ENCODE measurements around the gene POFUT2. TPM values are rescaled to one million over a fixed set of nuclear protein-coding genes. Genes with fewer than 3 reads are reported as not detected.

POFUT2 gene, protein sequence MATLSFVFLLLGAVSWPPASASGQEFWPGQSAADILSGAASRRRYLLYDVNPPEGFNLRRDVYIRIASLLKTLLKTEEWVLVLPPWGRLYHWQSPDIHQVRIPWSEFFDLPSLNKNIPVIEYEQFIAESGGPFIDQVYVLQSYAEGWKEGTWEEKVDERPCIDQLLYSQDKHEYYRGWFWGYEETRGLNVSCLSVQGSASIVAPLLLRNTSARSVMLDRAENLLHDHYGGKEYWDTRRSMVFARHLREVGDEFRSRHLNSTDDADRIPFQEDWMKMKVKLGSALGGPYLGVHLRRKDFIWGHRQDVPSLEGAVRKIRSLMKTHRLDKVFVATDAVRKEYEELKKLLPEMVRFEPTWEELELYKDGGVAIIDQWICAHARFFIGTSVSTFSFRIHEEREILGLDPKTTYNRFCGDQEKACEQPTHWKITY
- total RNA-seq = 31.7 and 32.8 TPM in 2 replicates

DNA sequence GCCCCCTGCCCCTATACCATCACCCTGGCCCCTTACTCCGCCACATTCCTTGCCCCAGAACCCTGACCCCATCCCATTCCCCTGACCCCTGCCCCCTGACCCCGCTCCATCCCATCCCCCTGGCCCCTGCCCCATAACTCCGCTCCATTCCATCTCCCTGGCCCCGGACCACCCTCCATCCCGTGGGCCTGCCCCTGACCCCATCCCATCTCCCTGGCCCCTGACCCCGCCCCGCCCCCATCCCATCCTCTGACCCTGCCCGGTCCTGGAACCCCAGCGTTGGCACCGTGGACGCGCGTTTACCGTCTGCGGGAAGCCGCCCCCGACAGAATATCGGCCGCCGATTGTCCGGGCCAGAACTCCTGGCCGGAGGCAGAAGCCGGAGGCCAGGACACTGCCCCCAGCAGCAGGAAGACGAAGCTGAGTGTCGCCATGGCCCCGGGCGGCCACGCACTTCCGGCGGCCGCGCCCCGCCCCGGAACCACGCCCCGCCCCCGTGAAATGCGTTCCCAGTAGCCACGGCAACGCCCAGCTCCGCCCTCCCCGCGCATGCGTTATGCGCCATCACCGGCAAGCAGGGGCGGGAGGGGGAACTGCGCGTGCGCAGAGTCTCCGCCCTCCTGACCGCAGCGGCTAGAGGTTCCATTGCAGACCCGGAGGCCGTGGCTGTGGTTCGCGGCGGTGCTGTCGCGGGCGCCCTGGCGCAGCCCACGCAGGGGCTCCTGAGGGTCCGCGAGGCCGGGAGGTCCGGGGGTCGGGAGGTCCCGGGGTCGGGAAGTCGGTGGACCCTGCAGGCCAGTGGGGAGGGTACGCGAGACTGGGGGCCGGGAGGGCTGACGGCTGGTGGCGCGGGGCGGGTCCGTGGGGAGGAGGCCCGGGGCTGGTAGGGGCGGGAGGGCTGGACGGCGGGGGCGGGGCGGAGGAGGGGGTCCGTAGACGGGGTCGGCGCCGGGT, at the start of gene POFUT2:
TSS of gene POFUT2 (minus strand) at position 458 of the 954 bp plus-strand sequence. CDS start at position 434, 24 bp downstream.

Other genes with a start within 250 kb of the POFUT2 start
- gene ADARB1, start 213.3 kb downstream of the POFUT2 start, total RNA-seq = 6.2 and 8.0 TPM in 2 replicates
- gene COL18A1, start 117.3 kb upstream of the POFUT2 start, total RNA-seq = 100 TPM in 2 replicates